HG03025 (cell line): ENCODE measurements around the gene SRRM1.

Experiments used
- ATAC-seq: cut with Tn5 transposase; IDR thresholded peaks from one replicate; pipeline ENCODE4 v1.9.1; 2021; ENCODE audit warnings: mild to moderate bottlenecking, moderate library complexity; ENCODE audit not compliant: unreplicated experiment, low FRiP score

The SRRM1 gene, protein sequence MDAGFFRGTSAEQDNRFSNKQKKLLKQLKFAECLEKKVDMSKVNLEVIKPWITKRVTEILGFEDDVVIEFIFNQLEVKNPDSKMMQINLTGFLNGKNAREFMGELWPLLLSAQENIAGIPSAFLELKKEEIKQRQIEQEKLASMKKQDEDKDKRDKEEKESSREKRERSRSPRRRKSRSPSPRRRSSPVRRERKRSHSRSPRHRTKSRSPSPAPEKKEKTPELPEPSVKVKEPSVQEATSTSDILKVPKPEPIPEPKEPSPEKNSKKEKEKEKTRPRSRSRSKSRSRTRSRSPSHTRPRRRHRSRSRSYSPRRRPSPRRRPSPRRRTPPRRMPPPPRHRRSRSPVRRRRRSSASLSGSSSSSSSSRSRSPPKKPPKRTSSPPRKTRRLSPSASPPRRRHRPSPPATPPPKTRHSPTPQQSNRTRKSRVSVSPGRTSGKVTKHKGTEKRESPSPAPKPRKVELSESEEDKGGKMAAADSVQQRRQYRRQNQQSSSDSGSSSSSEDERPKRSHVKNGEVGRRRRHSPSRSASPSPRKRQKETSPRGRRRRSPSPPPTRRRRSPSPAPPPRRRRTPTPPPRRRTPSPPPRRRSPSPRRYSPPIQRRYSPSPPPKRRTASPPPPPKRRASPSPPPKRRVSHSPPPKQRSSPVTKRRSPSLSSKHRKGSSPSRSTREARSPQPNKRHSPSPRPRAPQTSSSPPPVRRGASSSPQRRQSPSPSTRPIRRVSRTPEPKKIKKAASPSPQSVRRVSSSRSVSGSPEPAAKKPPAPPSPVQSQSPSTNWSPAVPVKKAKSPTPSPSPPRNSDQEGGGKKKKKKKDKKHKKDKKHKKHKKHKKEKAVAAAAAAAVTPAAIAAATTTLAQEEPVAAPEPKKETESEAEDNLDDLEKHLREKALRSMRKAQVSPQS

GRCh38 chr1:24642481-24643362 is at the start of gene SRRM1:
Gene SRRM1, plus strand, starts transcription at chr1:24643302. Its CDS starts 25 bp downstream, at chr1:24643327.
- peak; percentile 78 for ATAC-seq

- ATAC-seq, result no peak
Observed at GRCh38 chr1:24594328-24594598, 48.8 kb upstream of the SRRM1 start.

- ATAC-seq, result no peak
Observed at GRCh38 chr1:24596401-24596880, 46.7 kb upstream of the SRRM1 start.

DNA sequence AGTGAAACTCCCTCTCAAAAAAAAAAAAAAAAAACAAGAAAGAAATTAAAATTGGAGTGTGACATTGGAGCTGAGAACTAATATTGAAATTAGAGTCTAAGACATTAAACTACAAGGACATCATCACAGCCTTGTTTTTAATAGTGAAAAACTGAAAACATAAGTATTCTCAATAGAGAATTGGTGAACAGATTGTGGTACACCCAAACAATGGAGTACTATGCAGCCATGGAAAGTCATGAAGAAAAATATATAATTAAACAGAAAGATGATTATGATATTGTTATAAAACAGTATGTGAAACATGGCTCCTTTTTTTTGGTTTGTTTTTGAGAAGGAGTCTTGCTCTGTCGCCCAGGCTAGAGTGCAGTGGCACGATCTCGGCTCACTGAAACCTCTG is 43.8 kb upstream of the SRRM1 start:
- ATAC-seq, result no peak

DNA sequence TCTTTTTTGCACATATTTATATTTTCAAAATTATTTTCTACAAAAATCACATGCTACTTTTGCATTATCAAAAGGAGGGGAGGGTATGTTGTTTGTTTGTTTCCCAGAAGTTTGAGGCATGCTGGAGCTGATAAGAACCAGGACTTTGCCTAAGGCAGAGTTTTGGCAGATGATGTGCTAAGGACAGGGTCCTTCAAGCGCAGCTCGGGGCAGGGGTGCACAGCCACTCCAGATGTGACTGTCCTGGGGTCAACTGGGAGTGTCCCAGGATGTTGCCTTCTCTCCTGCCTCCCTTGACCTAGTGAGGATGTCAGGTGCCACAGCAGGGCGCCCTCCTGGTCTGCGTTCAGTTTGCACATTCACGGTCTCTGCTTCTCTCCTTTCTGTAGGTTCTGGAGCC is 42.6 kb upstream of the SRRM1 start:
- no peak for ATAC-seq

GRCh38 chr1:24605534-24606295 is 37.4 kb upstream of the SRRM1 start:
- ATAC-seq, result no peak

GRCh38 chr1:24606296-24606605 is 36.9 kb upstream of the SRRM1 start:
- ATAC-seq, result no peak

DNA sequence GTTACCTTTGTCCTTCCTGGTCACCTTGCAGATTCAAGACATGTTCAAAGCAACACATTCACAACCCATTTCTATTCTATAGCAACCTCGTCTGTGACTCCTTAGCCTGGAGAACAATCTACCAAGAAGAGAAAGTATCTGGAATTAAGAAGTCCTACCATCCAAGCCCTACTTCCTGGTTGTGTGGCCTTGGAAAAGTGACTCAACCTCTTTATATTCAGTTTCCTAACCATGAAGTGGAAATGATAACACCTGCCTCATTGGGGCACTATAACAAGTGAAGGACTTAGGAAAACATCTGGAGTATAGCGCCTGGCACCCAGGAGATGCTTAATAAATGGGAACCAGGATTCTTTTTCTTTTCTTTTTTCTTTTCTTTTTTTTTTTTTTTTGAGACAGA is 36.5 kb upstream of the SRRM1 start:
- no peak for ATAC-seq

DNA sequence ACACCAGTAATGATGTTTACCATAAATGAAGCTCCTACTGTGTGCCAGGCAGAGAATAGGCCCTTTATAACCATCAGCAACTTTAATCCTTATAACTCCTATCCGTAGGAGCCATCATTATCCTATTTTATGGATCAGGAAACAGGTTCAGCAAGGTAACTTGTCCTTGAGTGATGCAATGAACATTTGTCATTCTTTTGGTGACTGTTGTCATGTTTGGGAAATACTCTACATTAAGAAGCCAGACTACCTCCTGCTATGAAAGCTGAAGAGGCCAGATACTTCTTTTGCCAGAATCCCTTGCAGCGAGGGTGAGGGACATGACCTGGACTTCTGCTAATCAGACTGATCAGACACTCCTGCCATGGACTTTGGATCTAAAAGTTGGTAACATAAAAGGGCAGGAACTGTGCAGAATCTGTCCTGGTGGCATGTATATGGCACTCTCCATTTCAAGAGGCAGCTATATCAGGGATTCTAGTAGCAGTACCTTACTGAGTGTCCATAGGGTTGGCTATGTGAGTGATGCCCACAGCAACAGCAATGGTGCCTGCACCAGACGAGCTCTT is 33.1 kb upstream of the SRRM1 start:
- ATAC-seq, result no peak

- no peak for ATAC-seq
Observed at GRCh38 chr1:24619376-24619775, 23.7 kb upstream of the SRRM1 start.

DNA sequence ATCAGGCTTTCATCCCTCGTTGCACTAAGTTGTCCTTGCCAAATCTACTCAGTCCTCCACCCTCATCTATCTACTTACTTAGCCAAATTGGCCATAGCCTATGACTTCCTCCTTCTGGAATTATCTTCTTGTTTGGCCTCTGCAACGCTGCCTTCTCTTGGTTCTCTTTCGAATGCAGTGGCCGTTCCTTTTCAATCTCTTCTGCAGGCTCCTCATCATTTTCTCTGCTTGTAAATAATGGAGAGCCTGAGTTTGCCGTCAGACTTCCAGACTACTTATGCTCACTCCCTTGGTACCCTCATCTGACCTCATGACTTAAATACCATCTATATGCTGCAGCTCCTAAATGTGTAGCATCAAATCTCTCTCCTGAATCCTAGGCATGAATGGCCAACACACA is 22.4 kb upstream of the SRRM1 start:
- ATAC-seq, result no peak

GRCh38 chr1:24621121-24621520 is 22.0 kb upstream of the SRRM1 start:
- no peak for ATAC-seq

DNA sequence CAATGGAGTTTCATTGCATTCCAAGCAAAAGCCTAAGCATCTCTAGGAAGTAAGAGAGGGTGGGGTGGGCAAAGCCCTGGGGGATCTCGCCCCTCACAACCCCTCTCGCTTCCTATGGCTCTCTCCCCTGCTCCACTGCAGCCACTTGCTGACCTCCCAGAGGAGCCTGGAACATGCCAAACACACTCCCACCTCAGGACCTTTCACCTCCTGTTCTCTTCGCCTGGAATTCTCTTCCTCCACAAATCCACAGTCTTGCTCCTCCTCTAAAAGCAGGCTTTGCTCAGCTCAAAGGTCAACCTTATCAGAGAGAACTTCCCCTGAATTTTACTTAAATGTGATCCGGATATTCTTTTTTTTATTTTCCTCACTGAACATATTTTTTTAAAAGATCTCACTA is 20.9 kb upstream of the SRRM1 start:
- ATAC-seq, result no peak

- ATAC-seq, result no peak
Observed at GRCh38 chr1:24632832-24633175, 10.3 kb upstream of the SRRM1 start.

GRCh38 chr1:24635195-24635843 is 7.8 kb upstream of the SRRM1 start:
- no peak for ATAC-seq

- no peak for ATAC-seq
Observed at GRCh38 chr1:24636661-24637357, 6.3 kb upstream of the SRRM1 start.

GRCh38 chr1:24639094-24639493 is 4.0 kb upstream of the SRRM1 start:
- no peak for ATAC-seq

DNA sequence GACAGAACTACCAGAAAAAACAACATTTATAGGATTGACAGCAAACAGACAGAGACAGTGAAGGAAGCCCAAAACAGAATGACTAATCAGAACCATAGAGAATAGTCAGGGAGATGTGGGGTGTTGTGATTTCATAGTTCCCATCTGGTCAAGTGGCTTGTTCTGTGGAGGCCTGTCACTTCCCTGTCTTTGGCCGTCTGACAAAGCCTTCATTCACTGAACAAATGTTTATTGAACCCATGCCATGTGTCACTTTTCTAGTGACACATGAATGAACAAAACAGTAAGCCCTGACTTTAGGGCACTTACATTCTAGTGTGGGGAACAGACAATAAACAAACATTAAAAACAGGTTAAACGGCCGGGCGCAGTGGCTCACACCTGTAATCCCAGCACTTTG is 3.2 kb upstream of the SRRM1 start:
- ATAC-seq, result no peak

DNA sequence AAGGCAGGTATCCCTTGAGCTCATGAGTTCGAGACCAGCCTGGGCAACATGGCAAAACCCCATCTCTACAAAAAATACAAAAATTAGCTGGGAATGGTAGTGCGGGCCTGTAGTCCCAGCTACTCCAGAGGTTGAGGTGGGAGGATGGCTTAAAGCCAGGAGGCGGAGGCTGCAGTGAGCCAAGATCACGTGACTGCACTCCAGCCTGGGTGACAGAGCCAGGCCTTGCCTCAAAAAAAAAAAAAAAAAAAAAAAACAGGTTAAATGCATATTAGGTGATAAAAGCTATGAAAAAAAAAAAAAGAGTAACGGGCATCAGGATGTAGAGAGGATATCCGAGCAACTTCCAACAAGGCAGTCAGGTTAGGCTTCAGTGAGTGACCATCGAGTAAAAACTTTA is 2.8 kb upstream of the SRRM1 start:
- ATAC-seq, result no peak
